Natural killer cell treated with Interleukin-12 subunit alpha and Interleukin-12 subunit beta and Interleukin-15 and Interleukin-18, amount 100 ng/mL, for 72 hours (primary cell): ENCODE measurements around the gene LGR4. TPM values are rescaled to one million over a fixed set of nuclear protein-coding genes. Genes with fewer than 3 reads are reported as not detected.
"Not testable (repeated sequence)": the region's sequence is repeated elsewhere in the genome, so short reads cannot be mapped to it uniquely, and the experiment has no call there.

Experiments
- ATAC-seq, 2 donors: fragments of 150-1000 bp; cut with Tn5 transposase in 1 of 2; sonication (Bioruptor Pico), chemical (Tn5 transposase) in 1 of 2; 2 replicates each; pipeline ENCODE4 v1.10.0; 2021
- DNase-seq: peaks from one replicate; pipeline ENCODE4 v3.0.0; 2022; ENCODE audit warnings: low spot score
- H3K27ac Mint-ChIP-seq, 2 donors: 1 replicate in 1 of 2; 2 replicates in 1 of 2; pipeline ENCODE4 v1.8.0; 2022; ENCODE audit warnings: mixed read lengths in 2 of 2, mild to moderate bottlenecking in 1 of 2, moderate library complexity in 1 of 2
- H3K27me3 Mint-ChIP-seq, 2 donors: 1 replicate in 1 of 2; 2 replicates in 1 of 2; pipeline ENCODE4 v1.8.0; 2022; ENCODE audit warnings: mixed read lengths in 2 of 2
- H3K36me3 Mint-ChIP-seq: one replicate; pipeline ENCODE4 v1.8.0; 2022; ENCODE audit warnings: mixed read lengths
- H3K4me1 Mint-ChIP-seq, 2 donors: 1 replicate in 1 of 2; 2 replicates in 1 of 2; pipeline ENCODE4 v1.8.0; 2022; ENCODE audit warnings: low read depth in 2 of 2, mixed read lengths in 2 of 2, mild to moderate bottlenecking in 1 of 2
- H3K4me3 Mint-ChIP-seq: one replicate; pipeline ENCODE4 v1.8.0; 2022; ENCODE audit warnings: mixed read lengths
- H3K9me3 Mint-ChIP-seq: 2 replicates; pipeline ENCODE4 v1.8.0; 2022; ENCODE audit warnings: mixed read lengths
- total RNA-seq, 2 donors: library from RNA; stranded (reverse); gene quantifications; one replicate each; pipeline ENCODE4 v1.2.3, GENCODE V29; 2022

LGR4 gene
- total RNA-seq, 2 donors from 2014 or later = 0.05 TPM; not detected in 1

DNA sequence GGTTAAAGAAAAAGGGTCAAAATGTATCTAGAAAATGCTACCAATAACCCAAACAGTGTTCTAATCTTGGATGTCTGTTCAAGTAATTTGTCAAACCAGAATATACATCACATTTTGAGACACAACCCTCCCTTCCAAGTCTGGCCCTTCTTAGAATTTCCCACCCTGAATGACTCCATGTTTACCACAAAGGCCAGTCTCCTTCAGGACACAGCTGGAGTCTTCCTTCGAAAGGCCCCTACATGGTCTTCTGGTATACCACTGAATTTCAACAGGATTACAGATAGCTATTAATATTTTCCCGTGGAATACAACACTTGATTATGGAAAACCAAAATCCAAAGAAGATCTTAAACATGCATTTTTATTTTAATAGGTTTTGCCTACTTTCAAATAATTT lies 119.8 kb downstream of the LGR4 start:
- Mint-ChIP-seq H3K27me3 (no peaks in the 10 kb centered on the region), H3K36me3 (no peaks in the 10 kb centered on the region), H3K4me1 (no peaks in the 10 kb centered on the region), H3K4me3 (no peak overlapping the region), H3K27ac (no peak overlapping the region), H3K9me3 (no peaks in the 10 kb centered on the region)
- ATAC-seq = no peak
- no peak for DNase-seq

DNA sequence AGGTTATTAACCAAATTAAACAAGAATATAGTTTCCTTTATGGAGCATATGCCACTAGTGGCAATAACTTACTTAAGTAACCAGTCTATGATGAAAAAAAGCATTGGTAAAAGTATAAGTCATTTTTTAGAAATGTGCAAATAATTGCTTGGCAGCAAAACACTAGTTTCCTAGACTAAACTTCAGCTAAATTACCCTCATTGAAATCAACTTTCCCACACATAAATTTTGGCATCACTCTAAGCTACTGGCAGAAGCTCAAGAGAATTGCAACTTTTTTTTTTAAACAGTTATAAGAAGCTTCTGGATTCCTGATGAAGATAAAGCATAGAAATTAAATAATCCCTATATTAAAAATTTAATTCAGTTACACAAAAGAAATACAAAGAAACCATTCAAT lies 122.1 kb downstream of the LGR4 start:
- H3K9me3 Mint-ChIP-seq = no peaks in the 10 kb centered on the region
- no peaks in the 10 kb centered on the region for H3K4me1 Mint-ChIP-seq
- DNase-seq (no peak), ATAC-seq (no peak)
- no peak overlapping the region for H3K27ac Mint-ChIP-seq
- H3K4me3 Mint-ChIP-seq = no peak overlapping the region
- no peaks in the 10 kb centered on the region for H3K36me3 Mint-ChIP-seq
- H3K27me3 Mint-ChIP-seq = no peaks in the 10 kb centered on the region

DNA sequence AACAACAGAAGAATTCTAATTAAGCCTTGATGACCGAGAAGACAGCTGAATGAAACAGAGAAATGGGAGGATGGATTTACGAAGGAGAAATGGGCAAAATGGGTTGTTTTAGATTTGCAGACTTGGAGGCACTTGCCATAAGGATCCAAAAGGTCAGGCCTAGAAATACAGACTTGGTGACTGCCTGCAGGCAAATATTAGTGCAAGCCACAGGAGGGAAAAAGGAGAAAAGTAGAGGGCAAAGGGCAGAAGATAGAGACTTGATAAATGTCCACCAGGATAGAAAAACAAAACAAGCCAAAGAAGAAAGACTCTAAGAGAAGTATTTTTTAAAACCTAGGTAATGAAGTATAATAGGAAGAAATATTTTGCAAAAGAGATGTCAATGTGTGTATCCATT lies 122.7 kb downstream of the LGR4 start:
- no peak overlapping the region for H3K27ac Mint-ChIP-seq
- H3K9me3 Mint-ChIP-seq = no peaks in the 10 kb centered on the region
- DNase-seq (no peak), ATAC-seq (no peak)
- H3K4me1 Mint-ChIP-seq = no peaks in the 10 kb centered on the region
- H3K36me3 Mint-ChIP-seq = no peaks in the 10 kb centered on the region
- H3K27me3 Mint-ChIP-seq = no peaks in the 10 kb centered on the region
- H3K4me3 Mint-ChIP-seq = no peak overlapping the region

DNA sequence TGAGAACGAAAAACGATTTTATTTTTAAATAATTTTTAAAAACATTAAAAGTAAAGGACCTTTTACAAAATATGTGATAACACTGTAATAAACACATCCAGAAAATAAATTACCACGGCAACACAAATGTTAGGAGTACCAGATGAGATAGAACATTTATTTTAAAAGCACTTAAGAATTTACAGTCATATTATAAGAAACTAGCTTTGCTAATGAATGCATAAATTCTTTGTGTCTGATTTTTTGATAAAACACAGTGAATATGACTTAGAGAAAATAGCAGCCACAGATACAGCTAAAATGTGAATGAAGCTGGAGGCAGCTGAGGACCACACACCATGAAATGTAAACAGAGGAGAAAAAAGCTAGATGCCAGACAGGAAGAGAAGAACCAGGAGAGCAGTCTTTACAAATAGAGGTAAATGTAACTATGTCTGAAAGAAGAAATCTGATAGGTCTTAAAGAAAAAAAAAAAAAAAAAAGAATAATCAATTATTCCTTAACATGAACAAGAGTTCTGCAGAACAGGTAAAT lies 124.2 kb downstream of the LGR4 start:
- DNase-seq = no peak
- Mint-ChIP-seq H3K36me3 (no peaks in the 10 kb centered on the region), H3K9me3 (no peaks in the 10 kb centered on the region), H3K27me3 (no peaks in the 10 kb centered on the region), H3K4me1 (no peaks in the 10 kb centered on the region), H3K27ac (no peak overlapping the region), H3K4me3 (no peak overlapping the region)
- ATAC-seq = no peak

DNA sequence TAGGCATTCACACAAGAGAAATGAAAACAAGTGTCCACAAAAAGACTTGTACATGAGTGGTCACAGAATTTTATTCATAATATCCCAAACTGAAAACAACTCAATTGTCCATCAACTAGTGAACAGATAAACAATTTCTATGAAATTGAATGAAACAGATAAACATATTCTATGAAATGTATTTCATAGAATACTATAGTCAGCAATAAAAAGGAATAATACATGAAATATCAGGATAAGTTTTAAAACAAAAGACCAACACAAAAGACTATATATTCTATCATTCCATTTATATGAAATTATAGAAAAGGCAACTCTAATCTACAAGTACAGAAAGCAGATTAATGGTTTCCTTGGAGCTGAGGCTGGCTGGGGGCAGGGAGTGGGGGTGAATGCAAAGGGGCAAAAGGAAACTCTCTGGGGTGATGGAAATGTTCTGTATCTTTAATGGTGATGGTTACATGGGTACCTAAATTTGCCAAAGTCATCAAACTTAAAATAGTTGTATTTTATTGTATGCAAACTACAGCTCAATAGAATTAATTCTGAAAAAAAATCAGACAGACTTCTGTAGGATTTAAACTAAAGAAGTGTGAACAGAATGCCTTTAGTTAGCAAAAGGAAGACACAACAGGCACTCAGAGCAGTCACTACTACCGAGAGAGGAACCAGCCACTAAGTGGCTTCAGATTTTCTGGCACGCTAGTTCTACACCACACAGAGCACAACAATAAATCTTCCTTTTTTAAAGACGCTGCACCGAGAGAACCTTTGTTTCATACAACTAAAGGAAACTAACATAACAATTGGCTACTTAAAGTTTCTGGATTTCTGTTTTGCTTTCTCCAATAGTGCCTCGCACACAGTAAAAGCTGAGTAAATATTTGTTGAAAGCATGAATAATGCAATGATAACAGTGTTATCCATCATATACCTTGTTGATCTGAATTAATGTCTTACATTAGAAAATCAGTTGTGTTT lies 124.9 kb downstream of the LGR4 start:
- DNase-seq (no peak), ATAC-seq (no peak)
- H3K4me3 Mint-ChIP-seq = no peak overlapping the region
- H3K4me1 Mint-ChIP-seq = no peaks in the 10 kb centered on the region
- no peaks in the 10 kb centered on the region for H3K27me3 Mint-ChIP-seq
- no peaks in the 10 kb centered on the region for H3K36me3 Mint-ChIP-seq
- no peak overlapping the region for H3K27ac Mint-ChIP-seq
- no peaks in the 10 kb centered on the region for H3K9me3 Mint-ChIP-seq

DNA sequence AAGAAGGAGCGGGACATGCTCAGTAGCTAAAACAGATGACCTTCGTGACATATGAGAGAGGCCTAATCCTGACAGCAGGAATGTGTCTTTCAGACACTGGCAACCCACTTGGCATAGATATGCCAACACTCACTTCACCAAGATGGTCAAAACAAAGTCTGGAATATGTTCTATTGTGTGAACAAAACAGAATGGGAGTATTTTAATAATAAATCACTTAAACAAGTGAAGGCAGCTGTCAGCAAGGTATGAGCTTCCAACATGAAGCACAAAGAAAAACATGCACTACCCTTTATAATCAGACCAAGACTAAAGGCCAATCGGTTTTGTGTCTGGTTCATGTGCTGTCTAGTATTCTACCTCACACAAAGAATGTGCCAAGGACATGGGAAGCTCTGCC lies 132.6 kb downstream of the LGR4 start:
- no peak for DNase-seq
- ATAC-seq = no peak
- Mint-ChIP-seq H3K36me3 (peaks cover 5% of the 10 kb centered on the region), H3K4me3 (no peak overlapping the region), H3K27me3 (no peaks in the 10 kb centered on the region), H3K9me3 (no peaks in the 10 kb centered on the region), H3K4me1 (no peaks in the 10 kb centered on the region), H3K27ac (no peak overlapping the region)

DNA sequence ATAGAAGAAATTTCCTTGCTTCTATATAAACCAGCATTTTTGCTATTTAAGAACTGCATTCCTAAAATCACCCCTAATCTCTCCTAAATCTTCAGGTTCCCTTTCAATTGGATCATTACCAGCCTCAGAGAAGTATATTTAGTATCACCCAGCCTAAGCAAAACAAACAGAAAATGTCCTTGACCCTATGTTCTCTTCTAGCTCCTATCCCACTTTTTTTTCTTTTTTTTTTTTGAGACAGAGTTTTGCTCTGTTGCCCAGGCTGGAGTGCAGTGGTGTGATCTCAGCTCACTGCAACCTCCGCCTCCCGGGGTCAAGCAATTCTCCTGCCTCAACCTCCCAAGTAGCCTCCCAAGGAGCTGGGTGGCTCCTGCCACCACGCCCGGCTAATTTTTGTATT lies 137.8 kb downstream of the LGR4 start:
- DNase-seq, H3K9me3 Mint-ChIP-seq, H3K4me1 Mint-ChIP-seq, H3K27ac Mint-ChIP-seq, H3K4me3 Mint-ChIP-seq, H3K27me3 Mint-ChIP-seq, ATAC-seq, H3K36me3 Mint-ChIP-seq: not testable (repeated sequence)

DNA sequence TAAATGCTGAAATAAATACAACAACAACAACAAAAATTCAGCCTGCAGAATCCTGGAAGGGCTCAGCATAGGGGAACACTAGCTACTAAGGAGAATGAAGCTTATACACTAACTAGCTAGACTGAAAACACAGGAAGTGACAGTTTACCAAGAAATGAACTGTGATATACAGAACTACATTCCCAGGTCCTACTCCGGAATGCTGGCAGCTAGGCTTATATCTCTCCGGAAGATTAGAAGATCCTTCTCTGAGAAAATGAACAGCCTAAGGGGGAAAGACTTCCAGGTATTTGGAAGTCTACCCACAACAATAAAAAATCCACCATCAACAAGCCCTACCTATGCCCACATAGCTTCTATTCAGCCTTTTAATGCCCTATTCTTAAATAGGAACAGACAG lies 140.6 kb downstream of the LGR4 start:
- H3K4me1 Mint-ChIP-seq = no peaks in the 10 kb centered on the region
- H3K27ac Mint-ChIP-seq = no peak overlapping the region
- H3K36me3 Mint-ChIP-seq = peaks cover 5% of the 10 kb centered on the region
- ATAC-seq (no peak), DNase-seq (no peak)
- H3K4me3 Mint-ChIP-seq = no peak overlapping the region
- H3K9me3 Mint-ChIP-seq = peaks cover 2% of the 10 kb centered on the region
- no peaks in the 10 kb centered on the region for H3K27me3 Mint-ChIP-seq

DNA sequence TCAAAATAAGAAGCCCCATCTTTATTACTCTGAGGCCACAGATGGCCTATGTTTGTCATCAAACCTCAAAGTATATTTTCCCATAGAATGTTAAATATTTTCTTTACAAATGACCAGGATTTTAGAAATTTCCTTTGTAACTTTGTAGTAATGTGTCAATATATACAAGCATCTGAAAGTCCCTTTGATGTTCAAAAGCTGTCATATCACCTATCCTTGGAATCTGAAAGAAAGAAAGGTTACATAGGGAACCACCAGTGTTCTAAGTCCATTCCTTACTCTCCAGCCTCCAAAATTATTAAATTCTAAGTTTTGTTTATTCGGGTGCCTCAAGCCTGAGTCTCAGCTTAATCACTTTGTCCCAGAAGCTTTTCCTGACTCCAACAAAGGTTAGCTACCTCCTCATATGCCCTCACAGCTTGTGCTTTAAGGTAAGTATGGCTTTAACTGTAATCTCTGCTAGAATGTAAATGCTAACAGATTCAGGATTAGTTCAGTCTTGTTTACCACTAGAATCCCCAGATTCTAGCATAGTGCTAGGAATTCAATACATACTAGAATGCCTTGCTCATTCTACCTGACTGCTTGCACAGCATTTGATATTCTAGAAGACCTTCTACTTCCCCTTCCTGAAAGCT lies 141.8 kb downstream of the LGR4 start:
- H3K4me3 Mint-ChIP-seq = no peak overlapping the region
- DNase-seq (no peak), ATAC-seq (no peak)
- no peaks in the 10 kb centered on the region for H3K27me3 Mint-ChIP-seq
- peaks cover 2% of the 10 kb centered on the region for H3K9me3 Mint-ChIP-seq
- H3K27ac Mint-ChIP-seq = no peak overlapping the region
- peaks cover 8% of the 10 kb centered on the region for H3K36me3 Mint-ChIP-seq
- H3K4me1 Mint-ChIP-seq = no peaks in the 10 kb centered on the region

DNA sequence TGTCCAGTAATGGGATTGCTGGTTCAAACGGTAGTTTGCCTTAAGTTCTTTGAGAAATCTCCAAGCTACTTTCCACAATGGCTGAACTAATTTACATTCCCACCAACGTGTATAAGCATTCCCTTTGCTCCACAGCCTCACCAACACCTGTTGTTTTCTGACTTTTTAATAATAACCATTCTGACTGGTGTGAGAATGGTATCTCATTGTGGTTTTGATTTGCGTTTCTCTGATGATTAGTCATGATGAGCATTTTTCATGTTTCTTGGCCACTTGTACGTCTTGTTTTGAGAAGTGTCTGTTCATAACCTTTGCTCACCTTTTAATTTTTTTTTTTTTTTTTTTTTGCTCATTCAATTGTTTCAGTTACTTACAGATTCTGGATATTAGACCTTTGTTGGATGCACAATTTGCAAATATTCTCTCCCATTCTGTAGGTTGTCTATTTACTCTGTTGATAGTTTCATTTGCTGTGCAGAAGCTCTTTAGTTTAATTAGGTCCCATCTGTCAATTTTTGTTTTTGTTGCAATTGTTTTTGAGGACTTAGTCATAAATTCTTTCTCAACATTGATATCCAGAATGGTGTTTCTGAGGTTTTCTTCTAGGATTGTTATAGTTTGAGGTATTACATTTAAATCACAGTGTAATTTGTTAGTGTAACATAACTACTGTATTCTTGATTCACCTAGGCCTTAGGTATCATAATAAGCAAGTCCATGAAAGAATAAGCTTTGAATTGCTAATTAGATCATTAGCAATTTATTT lies 142.5 kb downstream of the LGR4 start:
- H3K36me3 Mint-ChIP-seq = peaks cover 12% of the 10 kb centered on the region
- DNase-seq (no peak), ATAC-seq (no peak)
- no peaks in the 10 kb centered on the region for H3K4me1 Mint-ChIP-seq
- H3K27ac Mint-ChIP-seq = no peak overlapping the region
- H3K4me3 Mint-ChIP-seq = no peak overlapping the region
- H3K9me3 Mint-ChIP-seq = peaks cover 2% of the 10 kb centered on the region
- no peaks in the 10 kb centered on the region for H3K27me3 Mint-ChIP-seq

DNA sequence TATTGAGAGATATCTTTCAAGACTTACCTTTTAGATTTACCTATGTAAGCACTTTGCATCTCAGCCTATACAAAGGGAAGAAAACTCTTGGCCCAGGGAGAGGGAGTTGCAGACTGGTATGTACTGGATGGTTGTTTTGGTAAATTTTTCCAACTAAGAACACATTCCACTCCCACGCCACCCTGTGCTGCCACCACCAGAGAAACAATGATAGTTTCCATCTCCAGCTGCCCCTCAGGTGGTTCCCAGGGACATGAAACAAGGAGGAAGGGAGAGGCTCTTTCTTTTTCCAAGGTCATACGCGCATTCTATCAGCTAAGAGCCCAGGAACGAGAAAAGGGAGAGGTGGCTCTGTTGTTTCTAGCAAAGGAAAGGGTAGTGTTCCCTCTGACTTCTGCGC lies 144.0 kb downstream of the LGR4 start:
- Mint-ChIP-seq H3K4me3 (no peak overlapping the region), H3K4me1 (no peaks in the 10 kb centered on the region), H3K27ac (no peak overlapping the region), H3K36me3 (peaks cover 12% of the 10 kb centered on the region), H3K9me3 (peaks cover 3% of the 10 kb centered on the region), H3K27me3 (no peaks in the 10 kb centered on the region)
- no peak for DNase-seq
- no peak for ATAC-seq

DNA sequence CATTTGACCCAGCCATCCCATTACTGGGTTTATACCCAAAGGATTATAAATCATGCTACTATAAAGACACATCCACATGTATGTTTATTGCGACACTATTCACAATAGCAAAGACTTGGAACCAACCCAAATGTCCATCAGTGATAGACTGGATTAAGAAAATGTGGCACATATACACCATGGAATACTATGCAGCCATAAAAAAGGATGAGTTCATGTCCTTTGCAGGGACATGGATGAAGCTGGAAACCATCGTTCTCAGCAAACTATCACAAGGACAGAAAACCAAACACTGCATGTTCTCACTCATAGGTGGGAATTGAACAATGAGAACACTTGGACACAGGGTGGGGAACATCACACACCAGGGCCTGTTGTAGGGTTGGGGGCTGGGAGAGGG lies 145.5 kb downstream of the LGR4 start:
- ATAC-seq, H3K9me3 Mint-ChIP-seq, H3K4me1 Mint-ChIP-seq, H3K27me3 Mint-ChIP-seq, DNase-seq, H3K27ac Mint-ChIP-seq, H3K4me3 Mint-ChIP-seq: not testable (repeated sequence)
- peaks cover 12% of the 10 kb centered on the region for H3K36me3 Mint-ChIP-seq

DNA sequence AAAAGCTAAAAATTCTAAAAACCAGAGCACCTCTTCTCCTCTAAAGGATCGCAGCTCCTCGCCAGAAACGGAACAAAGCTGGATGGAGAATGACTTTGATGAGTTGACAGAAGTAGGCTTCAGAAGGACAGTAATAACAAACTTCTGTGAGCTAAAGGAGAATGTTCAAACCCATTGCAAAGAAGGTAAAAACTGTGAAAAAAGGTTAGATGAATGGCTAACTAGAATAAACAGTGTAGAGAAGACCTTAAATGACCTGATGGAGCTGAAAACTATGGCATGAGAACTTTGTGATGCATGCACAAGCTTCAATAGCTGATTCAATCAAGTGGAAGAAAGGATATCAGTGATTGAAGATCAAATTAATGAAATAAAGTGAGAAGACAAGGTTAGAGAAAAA lies 150.4 kb downstream of the LGR4 start:
- not testable (repeated sequence) for H3K4me3 Mint-ChIP-seq, H3K9me3 Mint-ChIP-seq, ATAC-seq, DNase-seq, H3K4me1 Mint-ChIP-seq, H3K27me3 Mint-ChIP-seq, H3K27ac Mint-ChIP-seq
- H3K36me3 Mint-ChIP-seq = peaks cover 12% of the 10 kb centered on the region

DNA sequence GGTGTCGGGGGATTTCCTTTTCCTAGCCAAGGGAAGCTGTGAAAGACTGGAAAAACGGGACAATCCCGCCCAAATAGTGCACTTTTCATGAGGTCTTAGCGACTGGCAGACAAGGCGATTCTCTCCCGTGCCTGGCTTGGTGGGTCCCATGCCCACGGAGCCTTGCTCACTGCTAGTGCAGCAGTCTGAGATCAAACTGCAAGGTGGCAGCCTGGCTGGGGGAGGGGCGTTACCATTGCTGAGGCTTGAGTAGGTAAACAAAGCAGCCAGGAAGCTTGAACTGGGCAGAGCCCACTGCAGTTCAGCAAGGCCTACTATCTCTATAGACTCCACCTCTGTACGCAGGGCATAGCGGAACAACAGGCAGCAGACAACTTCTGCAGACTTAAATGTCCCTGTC lies 151.2 kb downstream of the LGR4 start:
- H3K27me3 Mint-ChIP-seq, DNase-seq, H3K9me3 Mint-ChIP-seq, H3K4me3 Mint-ChIP-seq, H3K27ac Mint-ChIP-seq, H3K36me3 Mint-ChIP-seq, H3K4me1 Mint-ChIP-seq, ATAC-seq: not testable (repeated sequence)
